ENCODE data around the gene CA7.

The CA7 gene

GRCh38 chr16:66899945-66900710, 55.9 kb downstream of the CA7 start:
- DNase-seq (ENCODE audit: extremely low spot score), result no peak
- TF ChIP-seq, protein P1, sequence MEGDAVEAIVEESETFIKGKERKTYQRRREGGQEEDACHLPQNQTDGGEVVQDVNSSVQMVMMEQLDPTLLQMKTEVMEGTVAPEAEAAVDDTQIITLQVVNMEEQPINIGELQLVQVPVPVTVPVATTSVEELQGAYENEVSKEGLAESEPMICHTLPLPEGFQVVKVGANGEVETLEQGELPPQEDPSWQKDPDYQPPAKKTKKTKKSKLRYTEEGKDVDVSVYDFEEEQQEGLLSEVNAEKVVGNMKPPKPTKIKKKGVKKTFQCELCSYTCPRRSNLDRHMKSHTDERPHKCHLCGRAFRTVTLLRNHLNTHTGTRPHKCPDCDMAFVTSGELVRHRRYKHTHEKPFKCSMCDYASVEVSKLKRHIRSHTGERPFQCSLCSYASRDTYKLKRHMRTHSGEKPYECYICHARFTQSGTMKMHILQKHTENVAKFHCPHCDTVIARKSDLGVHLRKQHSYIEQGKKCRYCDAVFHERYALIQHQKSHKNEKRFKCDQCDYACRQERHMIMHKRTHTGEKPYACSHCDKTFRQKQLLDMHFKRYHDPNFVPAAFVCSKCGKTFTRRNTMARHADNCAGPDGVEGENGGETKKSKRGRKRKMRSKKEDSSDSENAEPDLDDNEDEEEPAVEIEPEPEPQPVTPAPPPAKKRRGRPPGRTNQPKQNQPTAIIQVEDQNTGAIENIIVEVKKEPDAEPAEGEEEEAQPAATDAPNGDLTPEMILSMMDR (IDR thresholded peaks at IDR 0.05; ENCODE audit: control extremely low read depth, extremely low read depth, low read depth, missing control alignments), result no peak
- POLR2A ChIA-PET, result no interaction called here
- CTCF ChIA-PET, result interaction anchor here (1.4 to 1.9 kb wide), 2 partner anchors 19 to 29 kb away, joined by 4 to 7 read pairs; partner anchors contain the start of gene CDH16

DNA sequence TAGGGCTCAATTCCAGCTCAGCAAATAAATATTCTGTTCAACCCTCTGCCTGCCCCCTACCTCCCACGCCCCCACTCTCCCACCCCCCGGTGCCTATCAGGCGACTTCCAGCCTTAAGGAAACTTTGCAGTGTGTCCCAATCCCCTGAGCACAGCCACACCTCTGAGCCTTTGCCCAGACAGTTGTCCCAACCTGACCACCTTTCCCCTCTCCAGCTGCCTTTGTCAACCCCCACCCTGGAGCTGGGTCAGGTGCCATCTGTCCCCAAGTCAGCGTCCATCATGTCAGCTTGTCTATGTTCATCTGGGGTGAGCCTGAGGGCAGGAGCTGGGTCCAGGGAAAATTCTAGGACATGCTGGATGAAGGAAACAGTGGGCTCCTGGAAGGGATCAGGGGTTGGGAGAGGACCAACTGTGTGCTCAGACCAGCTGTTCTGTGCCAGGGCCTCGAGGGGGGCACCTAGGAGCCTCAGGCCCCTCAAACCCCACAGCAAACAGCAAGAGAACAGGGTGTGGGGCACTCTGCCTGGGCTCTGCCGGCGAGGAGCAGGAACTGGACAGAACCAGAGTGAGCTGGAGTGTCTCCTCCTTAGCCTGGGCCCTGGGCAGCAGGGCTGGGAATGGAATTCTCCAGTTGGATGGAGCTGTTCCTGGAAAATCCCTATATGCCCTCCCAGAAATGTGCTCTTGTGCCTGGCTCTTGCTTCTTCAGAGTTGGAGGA, 56.7 kb downstream of the CA7 start:
- ChIA-PET CTCF (interaction anchor here (1.4 to 1.9 kb wide), 4 partner anchors 9 to 28 kb away, joined by 4 to 7 read pairs (median 4); partner anchors contain the start of gene CDH16), POLR2A (no interaction called here)
- no peak for DNase-seq (ENCODE audit: extremely low spot score)
- TF ChIP-seq, protein P1 (IDR thresholded peaks at IDR 0.05; ENCODE audit: control extremely low read depth, extremely low read depth, low read depth, missing control alignments), result no peak

GRCh38 chr16:66901626-66902025, 57.4 kb downstream of the CA7 start:
- ChIA-PET POLR2A (interaction anchor here (0.7 kb wide), 1 partner anchor 1899 kb away, joined by 5 read pairs; no protein-coding TSS in a partner anchor), CTCF (interaction anchor here (1.4 to 1.9 kb wide), 3 partner anchors 8 to 29 kb away, joined by 4 to 7 read pairs (median 5); no protein-coding TSS in a partner anchor)
- TF ChIP-seq, protein P1 (IDR thresholded peaks at IDR 0.05; ENCODE audit: control extremely low read depth, extremely low read depth, low read depth, missing control alignments), result no peak
- no peak for DNase-seq (ENCODE audit: extremely low spot score)

- TF ChIP-seq, protein P1 (IDR thresholded peaks at IDR 0.05; ENCODE audit: control extremely low read depth, extremely low read depth, low read depth, missing control alignments), result no peak
- CTCF ChIA-PET, result interaction anchor here (0.9 to 1.8 kb wide), 5 partner anchors 9 to 26 kb away, joined by 3 to 6 read pairs (median 3); partner anchors contain the start of genes CDH16 and RRAD
- POLR2A ChIA-PET, result no interaction called here
- DNase-seq (ENCODE audit: extremely low spot score), result no peak
Observed at GRCh38 chr16:66902648-66903543, 58.7 kb downstream of the CA7 start.

Data from GM10248 (cell line).